ENCODE data around the gene AGAP1.
"Not testable (repeated sequence)": the region's sequence is repeated elsewhere in the genome, so short reads cannot be mapped to it uniquely, and the experiment has no call there.

The AGAP1 gene

GRCh38 chr2:236089271-236090026 is 595.6 kb downstream of the AGAP1 start:
- no peak for DNase-seq

- no peak for DNase-seq
Observed at GRCh38 chr2:236090027-236090382, 596.2 kb downstream of the AGAP1 start.

GRCh38 chr2:236090826-236091225 is 597.0 kb downstream of the AGAP1 start:
- not testable (repeated sequence) for DNase-seq

GRCh38 chr2:236092714-236093113 is 598.9 kb downstream of the AGAP1 start:
- DNase-seq, result no peak

- DNase-seq, result no peak
Observed at GRCh38 chr2:236093134-236093533, 599.3 kb downstream of the AGAP1 start.

GRCh38 chr2:236095504-236095903 is 601.7 kb downstream of the AGAP1 start:
- no peak for DNase-seq

- no peak for DNase-seq
Observed at GRCh38 chr2:236101311-236101950, 607.6 kb downstream of the AGAP1 start.

- no peak for DNase-seq
Observed at GRCh38 chr2:236102971-236103370, 609.1 kb downstream of the AGAP1 start.

- no peak for DNase-seq
Observed at GRCh38 chr2:236103981-236104380, 610.1 kb downstream of the AGAP1 start.

- no peak for DNase-seq
Observed at GRCh38 chr2:236105955-236106607, 612.2 kb downstream of the AGAP1 start.

GRCh38 chr2:236106761-236107160 is 612.9 kb downstream of the AGAP1 start:
- no peak for DNase-seq

- no peak for DNase-seq
Observed at GRCh38 chr2:236107536-236107935, 613.7 kb downstream of the AGAP1 start.

GRCh38 chr2:236107942-236108625 is 614.2 kb downstream of the AGAP1 start:
- peak; percentile 48 for DNase-seq

GRCh38 chr2:236109061-236109460 is 615.2 kb downstream of the AGAP1 start:
- DNase-seq, result no peak

- DNase-seq, result no peak
Observed at GRCh38 chr2:236109473-236109872, 615.6 kb downstream of the AGAP1 start.

GRCh38 chr2:236112466-236112865 is 618.6 kb downstream of the AGAP1 start:
- DNase-seq, result no peak

GRCh38 chr2:236113425-236113824 is 619.6 kb downstream of the AGAP1 start:
- no peak for DNase-seq

GRCh38 chr2:236113948-236114347 is 620.1 kb downstream of the AGAP1 start:
- no peak for DNase-seq

GRCh38 chr2:236114959-236115358 is 621.1 kb downstream of the AGAP1 start:
- DNase-seq, result no peak

GRCh38 chr2:236117401-236117800 is 623.6 kb downstream of the AGAP1 start:
- DNase-seq, result no peak

GRCh38 chr2:236117861-236118269 is 624.0 kb downstream of the AGAP1 start:
- peak; percentile 34 for DNase-seq

GRCh38 chr2:236119003-236119402 is 625.2 kb downstream of the AGAP1 start:
- DNase-seq, result no peak

GRCh38 chr2:236119476-236119875 is 625.6 kb downstream of the AGAP1 start:
- DNase-seq, result no peak

Measured in retina (tissue), 1 donor.